ENCODE results near the gene FGGY.
"Not testable (repeated sequence)": the region's sequence is repeated elsewhere in the genome, so short reads cannot be mapped to it uniquely, and the experiment has no call there.

The FGGY gene

GRCh38 chr1:59453297-59453968 lies 156.5 kb downstream of the FGGY start:
- DNase-seq, result no peak

DNA sequence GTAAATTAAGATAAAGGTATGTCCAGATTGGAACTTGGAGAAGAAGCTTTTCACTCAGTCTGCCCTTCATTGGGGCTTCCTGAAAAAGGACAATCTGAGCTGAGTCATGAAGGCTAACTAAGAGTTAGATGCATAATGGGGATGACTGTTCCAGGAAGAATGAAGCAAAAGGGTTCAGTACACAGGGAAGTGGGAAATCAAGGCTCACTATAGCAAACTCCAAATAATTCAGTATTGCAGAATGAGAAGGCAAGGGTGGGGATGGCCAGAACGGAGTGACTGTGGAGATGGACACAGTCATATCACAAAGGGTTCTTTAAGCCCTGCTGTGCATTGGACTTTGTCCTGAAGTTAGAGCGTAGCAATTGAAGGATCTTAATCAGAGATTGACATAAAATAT lies 158.3 kb downstream of the FGGY start:
- DNase-seq, result no peak

DNA sequence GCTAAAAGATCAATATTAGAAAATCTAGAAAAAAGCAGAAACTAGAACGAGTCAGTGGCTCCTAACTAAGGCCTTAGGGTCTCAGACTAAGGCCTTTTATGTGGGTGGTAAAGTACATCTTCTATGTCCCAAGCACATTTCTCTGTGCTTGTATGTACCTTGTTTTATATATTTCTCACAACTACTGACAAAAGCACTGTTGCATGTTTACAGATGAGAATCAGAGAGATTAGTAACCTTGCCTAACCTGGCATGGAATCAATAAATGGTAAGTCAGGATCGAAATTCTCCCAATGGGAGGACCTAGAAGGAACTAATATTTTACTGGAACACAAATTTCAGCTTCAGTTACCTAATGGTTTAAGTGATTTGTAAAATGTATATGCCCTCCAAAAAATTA lies 160.9 kb downstream of the FGGY start:
- DNase-seq, result no peak

DNA sequence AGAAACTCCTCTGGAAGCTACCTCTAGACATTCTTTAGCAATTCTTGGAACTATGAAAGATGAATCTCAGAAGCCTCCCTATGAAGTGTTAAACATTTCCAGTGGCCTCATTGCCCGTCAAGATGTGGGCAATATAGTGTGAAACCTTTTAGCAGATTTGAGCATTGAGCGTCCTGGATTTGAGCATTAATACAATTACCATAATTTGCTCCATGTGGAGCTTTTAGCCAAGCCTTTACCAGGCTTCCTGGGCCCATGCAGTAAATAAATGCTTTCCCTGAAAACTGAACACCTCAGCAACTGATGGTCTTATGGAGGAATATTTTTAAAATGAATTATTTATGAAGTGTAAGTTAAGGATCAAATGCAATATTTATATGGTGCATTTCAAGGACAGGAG lies 162.0 kb downstream of the FGGY start:
- DNase-seq, result no peak

GRCh38 chr1:59462942-59463341 lies 166.0 kb downstream of the FGGY start:
- DNase-seq, result not testable (repeated sequence)

GRCh38 chr1:59465478-59465877 lies 168.6 kb downstream of the FGGY start:
- DNase-seq, result not testable (repeated sequence)

GRCh38 chr1:59468828-59469428 lies 172.0 kb downstream of the FGGY start:
- DNase-seq, result no peak

DNA sequence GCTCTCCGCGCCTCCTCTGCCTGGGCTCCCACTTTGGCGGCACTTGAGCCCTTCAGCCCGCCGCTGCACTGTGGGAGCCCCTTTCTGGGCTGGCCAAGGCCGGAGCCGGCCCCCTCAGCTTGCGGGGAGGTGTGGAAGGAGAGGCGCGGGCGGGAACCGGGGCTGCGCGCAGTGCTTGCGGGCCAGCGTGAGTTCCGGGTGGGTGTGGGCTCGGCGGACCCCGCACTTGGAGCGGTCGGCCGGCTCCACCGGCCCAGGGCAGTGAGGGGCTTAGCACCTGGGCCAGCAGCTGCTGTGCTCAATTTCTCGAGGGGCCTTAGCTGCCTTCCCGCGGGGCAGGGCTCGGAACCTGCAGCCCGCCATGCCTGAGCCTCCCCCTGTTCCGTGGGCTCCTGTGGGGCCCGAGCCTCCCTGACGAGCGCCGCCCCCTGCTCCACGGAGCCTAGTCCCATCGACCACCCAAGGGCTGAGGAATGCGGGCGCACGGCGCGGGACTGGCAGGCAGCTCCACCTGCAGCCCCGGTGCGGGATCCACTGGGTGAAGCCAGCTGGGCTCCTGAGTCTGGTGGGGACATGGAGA lies 175.2 kb downstream of the FGGY start:
- not testable (repeated sequence) for DNase-seq

- DNase-seq, result no peak
Measured at GRCh38 chr1:59473831-59474230, 176.9 kb downstream of the FGGY start.

GRCh38 chr1:59474496-59474895 lies 177.6 kb downstream of the FGGY start:
- no peak for DNase-seq

DNA sequence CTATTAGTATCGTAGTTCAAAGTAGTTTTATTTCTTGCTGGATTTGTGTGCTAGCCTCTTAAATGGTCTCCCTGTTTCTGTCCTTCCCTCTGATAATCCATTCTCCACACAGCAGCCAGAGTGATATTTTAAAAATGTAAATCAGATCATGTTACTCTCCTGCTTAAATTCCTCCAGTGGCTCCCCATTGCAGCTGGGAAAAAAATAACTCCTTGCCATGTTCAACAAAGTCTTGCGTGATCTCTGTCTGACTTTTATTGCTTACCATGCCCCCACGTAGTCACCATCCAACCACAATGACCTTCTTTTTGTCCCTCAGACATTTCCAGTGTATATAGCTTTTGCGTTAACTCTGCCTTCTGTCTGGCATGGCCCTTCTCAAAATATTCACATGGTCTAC lies 178.8 kb downstream of the FGGY start:
- DNase-seq, result no peak

DNA sequence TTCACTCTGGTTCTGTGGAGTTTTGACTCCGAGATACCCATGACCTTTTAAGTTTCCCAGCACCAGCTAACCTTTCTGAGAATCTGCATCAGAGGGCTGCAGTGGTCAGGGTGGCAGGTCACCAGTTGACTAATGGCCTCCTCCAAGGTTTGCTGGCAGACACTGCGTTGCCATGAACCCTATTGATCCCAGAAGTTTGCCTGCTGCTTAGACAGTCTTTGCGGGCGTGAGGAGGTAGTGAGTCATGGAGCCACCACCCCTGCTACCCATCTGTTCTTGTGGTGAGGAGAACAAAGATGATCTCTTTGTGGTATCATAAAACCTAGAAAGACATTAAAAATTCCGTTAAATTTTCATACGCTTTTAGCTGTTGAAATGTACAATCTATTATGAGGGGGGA lies 180.4 kb downstream of the FGGY start:
- DNase-seq, result no peak

DNA sequence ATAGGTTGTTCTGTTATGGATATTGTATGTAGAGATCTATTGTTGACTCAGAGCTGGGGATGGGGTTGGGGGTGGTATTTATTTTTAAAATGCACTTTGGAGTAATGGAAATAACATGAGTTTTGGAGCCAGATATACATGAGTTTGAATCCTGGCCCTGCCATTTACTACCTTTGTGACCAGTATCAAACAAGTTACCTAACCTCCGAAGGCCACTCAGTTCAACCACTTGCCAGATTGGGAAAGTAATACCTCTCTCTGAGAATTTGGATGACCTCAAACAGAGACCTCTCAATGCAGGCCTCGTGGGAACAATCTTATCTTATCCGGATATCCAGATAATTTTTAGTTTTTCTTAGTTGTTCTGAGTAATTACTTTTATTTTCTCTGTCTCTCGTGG lies 181.0 kb downstream of the FGGY start:
- no peak for DNase-seq

GRCh38 chr1:59478822-59479221 lies 181.9 kb downstream of the FGGY start:
- no peak for DNase-seq

DNA sequence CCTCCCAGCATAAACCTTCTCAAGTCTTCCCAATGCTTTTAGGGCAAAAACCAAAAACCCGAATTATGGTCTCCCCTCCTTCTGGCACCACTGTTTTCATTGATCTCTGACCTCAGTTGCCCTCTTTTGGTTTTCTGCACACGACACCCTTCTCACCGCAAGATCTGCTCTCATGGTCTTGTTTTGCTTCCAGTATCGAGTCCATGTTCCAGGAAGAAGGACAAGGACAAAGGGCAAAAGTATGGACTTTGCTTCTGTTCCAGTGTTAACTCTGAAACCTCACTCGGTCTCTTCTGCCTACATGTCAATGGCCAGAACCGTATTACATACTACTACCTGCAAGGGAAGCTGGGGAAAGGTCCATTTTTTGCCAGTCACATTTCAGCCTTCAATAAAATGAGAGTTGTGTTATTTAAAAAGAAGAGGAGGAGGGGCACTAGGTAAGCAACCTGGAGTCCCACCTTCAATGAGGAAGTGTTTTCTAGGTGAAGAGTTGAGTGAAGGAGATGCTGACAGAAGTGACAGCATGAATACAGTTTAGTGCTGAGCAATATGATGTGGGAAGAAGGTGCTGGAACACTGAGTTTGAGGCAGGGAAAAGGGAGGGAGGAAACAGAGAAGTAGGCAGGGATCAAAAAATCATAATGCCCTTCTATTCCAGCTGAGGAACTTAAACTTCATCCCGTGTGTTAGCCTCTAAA lies 183.4 kb downstream of the FGGY start:
- DNase-seq, result no peak

- DNase-seq, result no peak
Measured at GRCh38 chr1:59481881-59482505, 185.1 kb downstream of the FGGY start.

DNA sequence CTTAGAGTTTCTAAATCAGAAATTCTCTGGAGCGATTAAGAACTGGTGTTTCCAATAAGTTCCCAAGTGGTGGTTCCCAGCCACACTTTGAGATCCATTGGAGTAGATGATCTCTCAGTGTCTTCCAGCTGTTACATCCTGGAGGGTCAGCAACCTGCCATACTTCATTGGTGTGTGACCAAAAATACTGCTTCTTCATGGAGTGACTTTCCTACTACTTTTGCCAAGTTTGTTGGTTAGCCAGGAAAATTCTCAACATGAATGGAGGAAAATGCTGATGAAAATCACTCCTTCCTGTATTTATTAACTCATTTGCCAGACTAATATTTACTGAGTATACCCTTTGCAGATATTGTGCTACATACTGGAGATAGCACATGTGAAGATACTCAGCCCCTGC lies 186.1 kb downstream of the FGGY start:
- no peak for DNase-seq

GRCh38 chr1:59484096-59484495 lies 187.2 kb downstream of the FGGY start:
- DNase-seq, result no peak

- no peak for DNase-seq
Measured at GRCh38 chr1:59485171-59485570, 188.3 kb downstream of the FGGY start.

DNA sequence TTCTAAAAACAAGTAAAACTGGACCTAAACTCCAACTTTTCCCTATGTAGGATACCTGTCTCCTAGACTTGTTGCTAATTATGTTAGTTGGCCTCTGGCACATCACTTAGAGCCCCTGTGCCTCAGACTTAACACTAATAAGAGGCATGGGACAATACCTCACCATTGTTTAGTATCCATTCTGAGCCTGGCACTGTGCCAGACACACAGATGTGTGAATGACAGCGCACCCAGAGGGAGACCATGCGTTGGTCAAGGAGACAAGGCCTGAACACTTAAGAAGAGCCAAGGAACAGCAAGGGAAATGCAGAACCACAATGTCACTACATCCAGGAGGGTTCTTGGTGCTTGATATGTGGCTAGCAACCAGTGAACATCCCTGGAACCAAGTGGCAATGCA lies 189.1 kb downstream of the FGGY start:
- DNase-seq, result no peak

- no peak for DNase-seq
Measured at GRCh38 chr1:59486615-59487014, 189.7 kb downstream of the FGGY start.

DNA sequence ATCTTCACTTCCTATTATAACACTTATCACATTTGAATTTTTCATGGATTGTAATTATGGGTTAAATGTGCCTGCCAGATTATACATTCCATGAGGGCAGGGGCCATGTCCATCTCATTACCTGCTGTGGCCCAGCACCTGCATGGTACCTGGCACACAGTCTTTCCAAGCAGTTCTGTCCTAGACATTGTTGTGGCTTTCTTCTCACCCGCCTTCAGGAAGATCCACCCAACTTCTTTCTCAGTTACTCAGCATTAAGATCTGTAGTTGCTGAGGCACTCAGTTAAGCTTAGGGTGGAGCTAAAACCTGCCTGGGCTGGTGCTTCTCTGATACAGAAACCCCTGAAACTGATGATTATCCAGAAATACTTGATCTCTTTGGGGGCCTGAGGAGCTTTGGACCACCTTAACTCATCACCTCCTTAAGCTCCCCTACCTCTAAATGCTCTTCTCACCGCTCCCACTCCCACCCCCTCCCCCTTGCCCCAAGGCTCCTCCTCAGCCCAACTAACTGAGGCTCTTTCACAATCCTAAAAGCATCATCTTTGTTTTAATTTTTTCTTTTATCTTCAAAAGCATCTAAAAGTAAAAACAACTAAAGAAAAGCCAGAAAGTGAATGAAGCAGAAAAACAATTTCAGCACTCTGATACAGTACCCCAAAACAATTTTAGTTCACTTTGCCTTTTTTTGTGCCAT lies 190.6 kb downstream of the FGGY start:
- DNase-seq, result no peak

- DNase-seq, result no peak
Measured at GRCh38 chr1:59492500-59492899, 195.6 kb downstream of the FGGY start.

Data from CD4-positive, alpha-beta T cell treated with Interleukin-6 for 4 hours (primary cell).